Adrenal gland (tissue), 12 donors: ENCODE results near the gene ANKRD24. TPM values are rescaled to one million over a fixed set of nuclear protein-coding genes. Genes with fewer than 3 reads are reported as not detected.

Experiments used
- DNase-seq, 7 donors: peaks; one replicate each; pipeline ENCODE4 v3.0.0-alpha.2; 2019 to 2020
- H3K27ac ChIP-seq, 5 donors: fragments of 200-600 bp; sonication (generic) in 4 of 5; 1 replicate in 3 of 5; 2 replicates in 2 of 5; pipeline versions ENCODE4 v1.5.1 to v1.8.0; 2016 to 2020; ENCODE audit warnings: mild to moderate bottlenecking in 1 of 5
- H3K27me3 ChIP-seq: fragments of 200-600 bp; 2 replicates; pipeline ENCODE4 v1.8.0; 2021
- H3K36me3 ChIP-seq, 2 donors: fragments of 200-600 bp; replicated peaks in 1 of 2; 1 replicate in 1 of 2; 2 replicates in 1 of 2; pipeline versions ENCODE4 v1.5.1 to v1.8.0; 2018 to 2022
- H3K4me1 ChIP-seq, 2 donors: fragments of 200-600 bp; replicated peaks in 1 of 2; 1 replicate in 1 of 2; 2 replicates in 1 of 2; pipeline versions ENCODE4 v1.5.1 to v1.8.0; 2018 to 2021
- H3K4me3 ChIP-seq, 4 donors: fragments of 200-600 bp; sonication (generic) in 3 of 4; one replicate each; pipeline ENCODE4 v1.5.1; 2016 to 2018
- H3K9me3 ChIP-seq, 3 donors: fragments of 200-600 bp; sonication (generic) in 1 of 3; replicated peaks in 1 of 3; 1 replicate in 2 of 3; 2 replicates in 1 of 3; pipeline versions ENCODE4 v1.5.1 to v1.8.0; 2016 to 2021
- POLR2A ChIP-seq, 2 donors: fragments of 450-650 bp; IDR thresholded peaks; one replicate each; pipeline ENCODE4 v1.6.1; 2017; ENCODE audit warnings: antibody characterized with exemption in 2 of 2, mild to moderate bottlenecking in 2 of 2, moderate library complexity in 1 of 2
- WGBS, 4 donors: extraction: QIAGEN DNeasy Blood & Tissue Kit in 2 of 4; methylation state at CpG; one replicate each; pipeline versions ENCODE4 v1.1.5 to v1.1.7; 2013 to 2017; 5-methylcytosine and 5-hydroxymethylcytosine counted together
- intact Hi-C, 2 donors: fragments of 100-400 bp; cut with DNase I; formaldehyde crosslinking; loops; one replicate each; pipeline versions ENCODE4 v1.14.1 to v1.15.0; 2022 to 2023
- polyA plus RNA-seq, 3 donors: library from polyadenylated mRNA; stranded (reverse); fragments of 200-250 nt in 2 of 3; fragments of 350-450 nt in 1 of 3; fragmentation: Illumina TruSeq in 1 of 3; extraction: RNeasy Lipid Tissue Mini Kit (QIAGEN cat#74804) in 1 of 3; gene quantifications; one replicate each; pipeline ENCODE4 v1.2.3, GENCODE V29; 2013 to 2014
- total RNA-seq, 9 donors: library from RNA; depleted of rRNA in 4 of 9; stranded (reverse); fragments of >200 nt in 4 of 9; fragments of 120-200 nt in 1 of 9; fragmentation: NEBNext Ultra II Directional in 1 of 9; extraction: Animal tissue kit (Norgen Biotek cat#: 25700) in 1 of 9; gene quantifications; one replicate each; pipeline versions ENCODE4 v1.1.0 to v1.2.4, GENCODE V29; 2013 to 2023
- TF ChIP-seq, protein P1 (sequence below), 6 experiments: fragments of 450-650 bp in 4 of 6; fragments of 200-600 bp in 2 of 6; sonication (generic) in 1 of 6; IDR thresholded peaks; 1 replicate in 5 of 6; 2 replicates in 1 of 6; pipeline versions ENCODE4 v1.5.1 to v1.8.0; 2016 to 2021; ENCODE audit warnings: antibody characterized with exemption in 6 of 6, mild to moderate bottlenecking in 2 of 6, moderate library complexity in 1 of 6
- donor health status: healthy with polysubstance abuse.
- donor health status: Bipolar disorder and iron deficiency.
- donor health status: DM: yes; HTN: yes; CAD: no.
- donor health status: DM: no; HTN: no; CAD: no.
- donor health status: DM: no; HTN: no; CAD: no.
- donor health status: DM: yes; HTN: yes; CAD: no.

The ANKRD24 gene
- total and polyA plus RNA-seq, 12 donors = 1.1 to 17.2 (median 3.2) TPM

- H3K36me3 ChIP-seq = peaks cover 0 to under 1% of the 10 kb centered on the region in 2 donors
- no peak overlapping the region for H3K4me3 ChIP-seq
- no peak for DNase-seq
- intact Hi-C loops = loop anchor here in 1 of 2 donors (5.0 kb wide), 1 partner anchor 33 kb away; the partner anchor contains the start of gene CREB3L3
- TF ChIP-seq, protein P1, sequence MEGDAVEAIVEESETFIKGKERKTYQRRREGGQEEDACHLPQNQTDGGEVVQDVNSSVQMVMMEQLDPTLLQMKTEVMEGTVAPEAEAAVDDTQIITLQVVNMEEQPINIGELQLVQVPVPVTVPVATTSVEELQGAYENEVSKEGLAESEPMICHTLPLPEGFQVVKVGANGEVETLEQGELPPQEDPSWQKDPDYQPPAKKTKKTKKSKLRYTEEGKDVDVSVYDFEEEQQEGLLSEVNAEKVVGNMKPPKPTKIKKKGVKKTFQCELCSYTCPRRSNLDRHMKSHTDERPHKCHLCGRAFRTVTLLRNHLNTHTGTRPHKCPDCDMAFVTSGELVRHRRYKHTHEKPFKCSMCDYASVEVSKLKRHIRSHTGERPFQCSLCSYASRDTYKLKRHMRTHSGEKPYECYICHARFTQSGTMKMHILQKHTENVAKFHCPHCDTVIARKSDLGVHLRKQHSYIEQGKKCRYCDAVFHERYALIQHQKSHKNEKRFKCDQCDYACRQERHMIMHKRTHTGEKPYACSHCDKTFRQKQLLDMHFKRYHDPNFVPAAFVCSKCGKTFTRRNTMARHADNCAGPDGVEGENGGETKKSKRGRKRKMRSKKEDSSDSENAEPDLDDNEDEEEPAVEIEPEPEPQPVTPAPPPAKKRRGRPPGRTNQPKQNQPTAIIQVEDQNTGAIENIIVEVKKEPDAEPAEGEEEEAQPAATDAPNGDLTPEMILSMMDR (IDR thresholded peaks at IDR 0.05) = no peak
- no peak for TF ChIP-seq POLR2A (IDR thresholded peaks at IDR 0.05)
- H3K9me3 ChIP-seq = no peaks in the 10 kb centered on the region
- WGBS, 4 donors = 52 to 73% (median 70%) methylated on average over 9 of the region's 9 CpGs
- peaks cover 13 to 20% of the 10 kb centered on the region in 2 donors for H3K4me1 ChIP-seq
- no peaks in the 10 kb centered on the region for H3K27me3 ChIP-seq
- no peak overlapping the region for H3K27ac ChIP-seq
Measured at GRCh38 chr19:4185413-4186086, 3.1 kb downstream of the ANKRD24 start.

DNA sequence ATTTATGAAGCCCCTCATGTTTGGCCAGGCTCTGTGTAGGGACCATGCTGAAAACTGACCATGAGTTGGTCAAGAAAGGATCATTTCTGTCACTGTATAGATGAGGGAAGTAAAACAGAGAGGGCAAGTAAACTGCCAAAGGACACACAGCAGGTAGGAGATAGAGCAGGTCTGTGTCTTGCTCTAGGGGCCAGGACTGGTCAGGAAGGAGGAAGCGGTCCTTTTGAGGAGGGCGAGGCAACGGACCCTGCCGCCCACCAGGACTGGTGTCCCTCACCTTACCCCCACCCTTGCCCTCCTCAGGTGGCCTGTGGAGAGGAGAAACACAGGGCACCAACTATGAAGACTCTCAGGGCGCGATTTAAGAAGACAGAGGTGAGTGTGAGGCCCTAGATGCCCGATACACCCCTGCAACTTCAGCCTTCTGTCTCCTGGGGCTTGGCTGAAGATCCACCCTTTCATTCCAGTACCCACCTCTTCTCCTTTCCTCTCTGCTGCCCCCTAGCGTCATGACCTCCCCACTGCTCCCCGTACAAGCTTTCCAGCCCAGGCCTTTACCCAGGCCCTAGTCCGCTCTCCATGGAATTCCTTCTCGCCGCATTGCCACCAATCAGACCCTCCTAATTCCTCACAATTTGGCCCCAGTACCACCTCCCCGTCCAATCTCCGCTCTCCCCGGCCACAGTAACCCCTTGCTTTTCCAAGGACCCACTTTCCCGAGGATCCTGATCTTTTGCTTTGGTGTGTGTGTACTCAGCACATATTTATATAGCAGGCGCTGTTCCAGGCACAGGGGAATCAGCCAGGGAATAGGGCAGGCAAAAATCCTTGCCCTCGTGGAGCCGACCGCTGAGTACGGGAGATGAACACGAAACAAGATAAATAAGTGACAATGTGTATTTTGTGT, 3.9 kb downstream of the ANKRD24 start:
- Histone ChIP-seq H3K27me3 (no peaks in the 10 kb centered on the region), H3K4me3 (no peak overlapping the region), H3K9me3 (no peaks in the 10 kb centered on the region), H3K27ac (no peak overlapping the region), H3K36me3 (no peaks in the 10 kb centered on the region), H3K4me1 (peaks cover 9 to 14% of the 10 kb centered on the region in 2 donors)
- DNase-seq = peak; percentile 81 to 89 (median 83)
- intact Hi-C loops = loop anchor here in 1 of 2 donors (5.0 kb wide), 1 partner anchor 34 kb away; the partner anchor contains the start of gene CREB3L3
- 28 to 35% (median 29%) methylated on average over 22 of the region's 22 CpGs for WGBS, 4 donors
- no peak for TF ChIP-seq POLR2A (IDR thresholded peaks at IDR 0.05)
- TF ChIP-seq, protein P1 (IDR thresholded peaks at IDR 0.05) = peak; percentile 70 to 89 (median 78)

GRCh38 chr19:4187313-4188122, 5.0 kb downstream of the ANKRD24 start:
- Histone ChIP-seq H3K4me3 (no peak overlapping the region), H3K9me3 (no peaks in the 10 kb centered on the region), H3K27ac (no peak overlapping the region), H3K4me1 (peaks cover 7 to 9% of the 10 kb centered on the region in 2 donors), H3K36me3 (no peaks in the 10 kb centered on the region), H3K27me3 (no peaks in the 10 kb centered on the region)
- TF ChIP-seq POLR2A (IDR thresholded peaks at IDR 0.05) = no peak
- TF ChIP-seq, protein P1 (IDR thresholded peaks at IDR 0.05) = no peak
- 78 to 87% (median 83%) methylated on average over 10 of the region's 10 CpGs for WGBS, 4 donors
- no peak for DNase-seq
- intact Hi-C loops = loop anchor here in 1 of 2 donors (5.0 kb wide), 1 partner anchor 35 kb away; the partner anchor contains the start of gene CREB3L3
